ENCODE measurements around the gene PIR.

The PIR gene

DNA sequence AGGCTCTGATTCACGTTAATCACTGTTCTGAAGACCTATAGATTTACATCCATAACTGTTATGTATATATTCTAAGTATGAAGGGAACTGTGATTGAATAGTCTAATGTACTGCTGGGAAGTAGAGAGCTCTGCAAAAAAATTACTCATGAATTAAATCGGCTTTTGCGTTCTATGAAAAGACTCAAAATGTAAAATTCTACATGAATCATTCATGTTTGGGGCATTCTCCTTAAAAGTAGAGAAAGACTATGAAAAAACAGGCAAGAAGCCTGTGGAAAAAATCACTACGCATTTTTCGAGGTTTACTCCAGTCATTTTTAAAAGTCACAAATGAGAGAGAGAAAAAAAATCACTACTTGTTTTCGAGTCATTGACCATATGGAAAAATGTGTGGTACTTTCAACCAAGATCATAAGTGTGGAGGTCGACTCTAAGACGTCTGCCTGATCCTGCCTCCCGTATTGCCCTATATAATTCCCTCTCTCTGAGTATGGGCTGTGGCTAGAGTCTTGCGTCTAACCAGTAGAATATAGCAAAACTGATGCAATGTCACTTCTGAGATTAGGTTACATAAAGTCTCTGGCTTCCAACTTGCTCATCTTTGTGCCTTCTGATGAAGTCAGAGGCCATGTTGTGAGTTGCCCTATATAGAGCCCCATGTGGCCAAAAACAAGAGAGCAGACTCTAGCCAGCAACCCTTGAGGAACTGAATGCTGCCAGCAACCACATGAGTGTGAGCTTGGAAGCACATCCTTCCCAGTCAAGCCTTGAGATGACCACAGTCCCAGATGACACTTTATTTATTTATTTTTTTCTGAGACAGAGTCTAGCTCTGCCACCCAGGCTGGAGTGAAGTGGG is 76.8 kb downstream of the PIR start:
- no peak for DNase-seq (ENCODE audit: low read depth)

GRCh38 chrX:15413101-15413500 is 80.0 kb downstream of the PIR start:
- DNase-seq (ENCODE audit: low read depth): no peak

- no peak for DNase-seq (ENCODE audit: low read depth)
Observed at GRCh38 chrX:15410947-15411346, 82.2 kb downstream of the PIR start.

- DNase-seq (ENCODE audit: low read depth): no peak
Observed at GRCh38 chrX:15410430-15410829, 82.7 kb downstream of the PIR start.

DNA sequence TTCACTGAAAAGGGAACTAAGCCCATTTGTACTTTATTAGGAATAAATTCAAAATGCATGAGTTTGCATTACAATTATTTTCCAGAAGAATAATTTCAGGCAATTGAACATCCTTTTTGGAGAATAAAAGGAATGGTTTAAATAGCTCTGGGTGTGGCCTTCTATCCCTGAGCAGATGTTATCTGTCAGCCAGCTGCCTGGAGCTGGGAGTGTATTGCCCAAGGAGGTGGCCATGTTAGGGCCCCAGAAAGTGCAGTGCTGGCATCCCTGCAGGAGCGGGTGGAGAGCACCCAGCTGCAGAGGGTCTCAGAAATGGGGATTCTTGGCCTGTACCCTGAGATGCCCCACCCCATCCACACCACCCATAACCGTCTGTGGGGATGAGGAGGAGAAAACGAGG is 87.3 kb downstream of the PIR start:
- no peak for DNase-seq (ENCODE audit: low read depth)

DNA sequence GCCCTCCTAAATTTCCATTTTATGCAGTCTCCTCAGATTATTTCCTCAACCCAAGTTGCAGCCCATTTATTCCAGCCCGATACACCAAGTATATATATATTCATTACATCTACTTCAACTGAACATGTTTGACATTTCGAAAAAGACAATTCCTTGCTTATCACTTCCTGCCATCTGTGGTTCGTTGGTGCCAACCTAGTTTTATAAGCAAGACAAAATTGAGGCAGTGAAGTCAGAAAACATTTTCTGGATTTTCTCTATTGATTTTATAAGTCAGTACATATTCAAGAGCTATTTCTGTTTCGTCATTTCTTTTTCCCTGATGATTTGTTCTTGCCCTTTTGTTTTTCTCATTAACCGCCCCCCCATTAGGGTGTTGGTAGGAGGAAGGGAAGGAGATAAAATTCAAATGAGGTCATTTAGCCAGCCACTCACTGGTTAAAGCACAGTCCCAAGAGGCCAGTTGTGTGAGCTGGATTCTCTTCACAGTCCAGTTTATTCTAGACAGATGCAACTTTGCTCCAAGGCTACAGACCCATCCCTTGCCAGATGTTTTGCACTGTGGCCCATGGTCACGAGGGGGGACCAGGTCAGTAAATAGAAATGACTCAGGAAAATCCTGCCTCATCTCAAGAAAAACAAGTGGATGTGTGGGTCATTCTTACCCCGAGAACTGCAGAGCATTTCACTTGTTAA is 88.6 kb downstream of the PIR start:
- no peak for DNase-seq (ENCODE audit: low read depth)

DNA sequence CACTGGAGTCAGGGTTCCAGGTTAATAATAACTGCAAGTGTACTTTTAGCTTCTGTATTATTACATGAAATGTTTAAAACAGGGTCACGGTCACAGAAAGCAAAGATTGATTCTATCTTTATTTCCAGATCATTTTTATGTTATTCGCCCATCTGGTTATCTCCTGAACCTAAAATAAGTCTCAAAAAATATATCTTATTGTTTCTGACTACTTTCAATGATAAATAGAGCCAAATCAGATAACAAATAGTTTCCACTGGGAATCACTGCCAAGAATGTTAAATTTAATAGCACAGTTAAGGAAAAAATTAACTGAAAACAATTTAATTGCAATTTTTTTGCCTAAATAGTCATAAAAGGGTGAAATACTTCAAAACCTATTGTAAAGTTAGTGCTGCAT is 91.8 kb downstream of the PIR start:
- DNase-seq (ENCODE audit: low read depth): no peak

DNA sequence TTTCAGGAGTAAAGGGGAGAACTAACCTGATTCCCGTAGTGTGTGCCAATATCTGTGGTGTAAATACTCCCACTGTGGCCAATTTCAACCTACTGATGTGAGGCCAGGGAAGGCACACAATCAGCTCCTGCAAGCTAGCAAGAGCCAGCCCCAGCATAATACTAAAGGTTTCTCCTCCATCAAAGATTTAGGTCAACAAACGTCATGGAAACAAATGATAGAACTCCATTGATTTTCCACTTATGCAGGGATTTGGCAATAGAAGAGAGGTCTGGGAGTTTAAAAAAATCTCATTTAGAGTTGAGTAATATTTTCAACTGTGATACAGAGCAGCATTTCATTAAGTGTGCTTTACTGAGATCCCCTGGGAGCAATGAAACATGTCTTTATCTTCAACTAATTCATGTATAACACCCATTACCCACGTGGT is 93.2 kb downstream of the PIR start:
- DNase-seq (ENCODE audit: low read depth): no peak

DNA sequence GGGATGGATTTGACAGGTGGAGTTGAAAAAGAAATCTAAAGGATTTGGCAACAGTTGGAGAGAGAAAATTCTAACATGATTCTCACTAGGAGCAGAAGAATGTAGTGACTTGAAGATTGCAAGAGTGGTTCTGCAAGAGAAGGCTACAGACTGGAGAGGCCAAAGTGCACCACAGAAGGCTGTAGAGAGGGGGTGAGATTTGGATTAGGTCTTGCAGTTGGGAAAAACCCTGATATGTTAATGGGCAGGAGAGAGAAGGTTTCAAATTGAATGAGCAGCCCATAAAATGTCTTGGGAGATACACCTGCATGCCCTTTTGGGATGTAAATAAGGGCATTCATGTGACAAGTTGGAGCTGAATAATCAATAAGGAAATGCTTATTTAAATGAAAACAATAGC is 94.3 kb downstream of the PIR start:
- no peak for DNase-seq (ENCODE audit: low read depth)

GRCh38 chrX:15395789-15396188 is 97.3 kb downstream of the PIR start:
- no peak for DNase-seq (ENCODE audit: low read depth)

- DNase-seq (ENCODE audit: low read depth): no peak
Observed at GRCh38 chrX:15391850-15392249, 101.3 kb downstream of the PIR start.

GRCh38 chrX:15384304-15384703 is 108.8 kb downstream of the PIR start, which contains the start of gene VEGFD:
TSS of gene VEGFD (minus strand) at chrX:15384413. CDS start at chrX:15383946, 467 bp downstream.
- no peak for DNase-seq (ENCODE audit: low read depth)

DNA sequence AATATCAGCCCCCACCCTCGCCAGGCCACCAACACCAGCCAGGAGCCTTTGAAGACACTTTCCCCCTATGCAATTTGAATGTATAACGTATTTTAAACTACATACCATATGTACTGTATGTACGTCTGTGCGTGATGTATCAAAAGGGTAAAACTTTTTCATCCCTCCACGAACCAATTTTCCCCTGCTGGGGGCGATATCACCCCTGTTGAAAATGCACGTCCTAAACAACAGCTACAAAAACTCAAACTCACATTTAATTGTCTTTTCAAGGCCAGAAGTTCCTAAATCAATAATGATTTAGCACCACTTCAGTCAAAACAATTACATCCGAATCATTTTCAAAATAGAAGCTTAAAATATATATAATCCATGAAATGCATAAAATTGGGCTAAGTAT is 110.3 kb downstream of the PIR start:
- no peak for DNase-seq (ENCODE audit: low read depth)

- no peak for DNase-seq (ENCODE audit: low read depth)
Observed at GRCh38 chrX:15376956-15377355, 116.2 kb downstream of the PIR start.

GRCh38 chrX:15373976-15374375 is 119.2 kb downstream of the PIR start:
- no peak for DNase-seq (ENCODE audit: low read depth)

DNA sequence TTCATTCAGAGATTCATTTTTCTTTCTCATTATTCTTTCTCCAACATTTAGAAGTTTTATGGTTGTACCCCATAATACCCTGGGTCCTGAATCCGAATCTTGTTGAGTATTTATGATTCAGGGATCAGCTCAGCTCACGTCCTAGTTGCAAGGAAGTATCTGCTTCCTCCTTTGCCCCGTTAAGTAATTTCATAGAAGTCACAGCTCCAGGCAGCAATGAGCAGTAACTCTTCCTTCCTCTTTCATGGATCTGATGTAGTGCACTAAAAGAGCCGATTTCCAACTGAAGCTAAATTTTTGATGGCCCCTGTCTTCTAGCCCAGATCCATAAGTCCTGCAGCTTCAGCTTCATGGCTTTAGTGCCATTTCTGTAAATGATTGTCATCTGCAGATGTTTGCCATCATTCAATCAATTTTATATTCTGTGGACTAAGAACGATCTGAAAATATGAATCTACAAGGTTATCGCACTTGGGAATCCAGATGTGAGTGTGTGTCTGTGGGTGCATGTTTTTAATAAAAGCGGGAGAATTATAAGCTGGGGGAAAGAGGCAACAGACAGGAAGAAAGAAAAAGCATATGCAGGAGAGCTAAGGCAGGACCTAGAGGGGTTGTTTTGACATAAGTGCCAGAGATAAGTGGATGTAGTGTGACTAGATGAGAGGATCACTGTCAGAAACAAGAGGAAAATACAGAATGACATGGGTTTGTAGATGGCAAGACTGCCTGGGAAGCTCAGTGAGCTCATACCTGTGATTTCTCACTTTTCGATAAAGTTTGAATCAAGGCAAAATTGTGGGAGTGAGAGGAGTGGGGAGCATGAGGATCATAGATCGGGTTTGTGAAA is 126.4 kb downstream of the PIR start:
- DNase-seq (ENCODE audit: low read depth): no peak

DNA sequence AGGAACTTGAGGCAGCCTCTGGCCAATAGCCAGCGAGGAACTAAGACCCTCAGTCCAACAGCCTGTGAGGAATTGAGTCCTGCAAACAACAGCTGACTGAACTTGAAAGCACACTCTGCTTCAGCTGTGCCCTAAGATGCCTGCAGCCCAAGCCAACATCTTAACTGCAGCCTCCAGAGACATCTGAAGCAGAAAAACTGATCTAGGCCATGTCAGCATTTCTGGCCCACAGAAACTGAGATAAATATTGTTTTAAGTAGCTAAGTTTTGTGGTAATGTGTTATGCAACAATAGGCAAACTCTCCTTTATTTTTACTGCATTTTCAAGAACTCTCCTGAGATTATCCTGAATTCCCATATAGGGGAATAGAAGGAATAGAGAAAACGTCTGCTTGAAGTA is 133.4 kb downstream of the PIR start:
- no peak for DNase-seq (ENCODE audit: low read depth)

DNA sequence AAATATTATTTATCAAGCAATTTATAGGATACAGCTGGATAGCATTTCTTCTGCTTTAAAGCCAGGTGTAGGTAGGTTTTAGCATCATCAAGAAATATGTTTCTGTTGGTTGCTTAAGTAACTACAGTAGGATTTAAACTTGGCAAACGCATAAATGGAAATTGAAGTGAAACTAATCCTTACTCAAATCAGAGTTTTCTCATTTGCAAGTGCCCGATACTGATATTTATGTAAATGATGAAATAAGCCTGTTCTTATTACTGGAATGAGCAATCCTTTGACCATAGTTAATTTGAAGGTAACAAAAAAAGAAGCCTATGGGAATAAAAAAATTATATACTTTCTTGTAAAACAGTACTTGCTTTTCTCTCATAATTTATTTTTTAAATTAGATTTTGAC is 134.6 kb downstream of the PIR start:
- no peak for DNase-seq (ENCODE audit: low read depth)

- no peak for DNase-seq (ENCODE audit: low read depth)
Observed at GRCh38 chrX:15356444-15356843, 136.7 kb downstream of the PIR start.

GRCh38 chrX:15350329-15350996 is 142.7 kb downstream of the PIR start:
- no peak for DNase-seq (ENCODE audit: low read depth)

- DNase-seq (ENCODE audit: low read depth): no peak
Observed at GRCh38 chrX:15349046-15349445, 144.1 kb downstream of the PIR start.

GRCh38 chrX:15345976-15346375 is 147.2 kb downstream of the PIR start:
- no peak for DNase-seq (ENCODE audit: low read depth)
